ENCODE results near the gene PYGO2. TPM values are rescaled to one million over a fixed set of nuclear protein-coding genes. Genes with fewer than 3 reads are reported as not detected.

The PYGO2 gene
- polyA plus RNA-seq, 4 donors: 46.9 to 52.2 (median 50.7) TPM

DNA sequence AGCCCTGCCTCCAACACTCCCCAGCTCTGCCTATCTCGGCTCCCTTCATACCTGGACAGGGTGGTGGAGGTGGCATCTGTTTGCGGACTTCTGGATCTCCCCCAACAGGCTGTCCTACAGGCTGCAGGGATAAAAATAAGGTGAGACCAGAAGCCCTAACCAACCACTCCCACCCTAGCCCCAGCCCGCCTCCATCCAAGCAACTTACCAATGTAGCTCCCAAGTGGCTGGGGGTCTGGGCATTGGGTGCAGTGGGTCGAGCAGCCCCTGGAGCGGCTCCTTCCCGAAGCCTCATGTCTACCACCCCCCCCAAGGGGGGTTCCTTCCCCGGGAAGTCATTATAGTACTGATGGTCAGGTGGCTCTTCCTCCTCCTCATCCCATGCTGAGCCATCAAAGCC is 4.5 kb upstream of the PYGO2 start:
- no peak for DNase-seq (ENCODE audit: low read depth in 4 of 4, low spot score in 3 of 4)

DNA sequence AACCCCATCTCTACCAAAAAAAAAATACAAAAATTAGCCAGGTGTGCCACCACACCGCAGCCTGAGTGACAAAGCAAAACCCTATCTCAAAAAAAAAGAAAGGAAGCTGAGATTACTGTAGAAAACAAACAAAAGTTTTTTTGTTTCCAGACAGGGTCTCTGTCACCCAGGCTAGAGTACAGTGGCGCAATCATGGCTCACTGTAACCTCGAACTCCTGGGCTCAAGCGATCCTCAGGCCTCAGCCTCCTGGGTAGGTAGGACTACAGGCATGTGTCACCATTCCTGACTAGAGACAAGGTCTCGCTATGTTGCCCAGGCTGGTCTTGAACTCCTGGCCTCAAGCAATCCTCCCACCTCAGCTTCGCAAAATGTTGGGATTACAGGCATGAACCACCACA is 2.8 kb upstream of the PYGO2 start:
- DNase-seq (ENCODE audit: low read depth in 4 of 4, low spot score in 3 of 4): no peak

- DNase-seq (ENCODE audit: low read depth in 4 of 4, low spot score in 3 of 4): no peak
These were observed 2.1 kb upstream of the PYGO2 start for GRCh38 chr1:154963643-154964042.

DNA sequence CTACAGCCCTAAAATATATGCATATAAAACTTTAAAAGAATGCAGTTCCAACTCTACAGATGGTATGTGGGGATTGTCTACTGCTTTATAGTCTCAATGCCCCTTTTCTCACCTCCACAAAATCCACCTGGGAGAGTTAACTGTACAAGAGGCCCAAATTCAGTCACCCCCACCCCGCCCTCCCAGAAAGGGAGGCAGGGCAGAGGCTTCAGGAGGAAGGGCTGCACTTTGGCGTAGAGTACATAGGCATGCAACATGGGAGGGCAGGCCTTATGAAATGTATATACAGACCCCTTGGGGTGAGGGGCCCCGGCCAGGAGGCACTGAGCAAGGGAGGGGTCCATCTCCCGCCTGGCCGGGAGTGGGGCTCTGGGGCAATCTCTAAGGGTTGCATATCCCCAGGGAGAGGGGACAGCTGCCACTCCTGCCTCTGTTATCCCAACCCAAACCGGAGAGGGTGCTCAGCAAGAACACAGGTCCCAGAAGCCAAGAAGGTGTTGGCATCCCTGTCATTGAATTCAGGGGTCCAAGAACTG is 1.3 kb upstream of the PYGO2 start:
- DNase-seq (ENCODE audit: low read depth in 4 of 4, low spot score in 3 of 4): no peak

DNA sequence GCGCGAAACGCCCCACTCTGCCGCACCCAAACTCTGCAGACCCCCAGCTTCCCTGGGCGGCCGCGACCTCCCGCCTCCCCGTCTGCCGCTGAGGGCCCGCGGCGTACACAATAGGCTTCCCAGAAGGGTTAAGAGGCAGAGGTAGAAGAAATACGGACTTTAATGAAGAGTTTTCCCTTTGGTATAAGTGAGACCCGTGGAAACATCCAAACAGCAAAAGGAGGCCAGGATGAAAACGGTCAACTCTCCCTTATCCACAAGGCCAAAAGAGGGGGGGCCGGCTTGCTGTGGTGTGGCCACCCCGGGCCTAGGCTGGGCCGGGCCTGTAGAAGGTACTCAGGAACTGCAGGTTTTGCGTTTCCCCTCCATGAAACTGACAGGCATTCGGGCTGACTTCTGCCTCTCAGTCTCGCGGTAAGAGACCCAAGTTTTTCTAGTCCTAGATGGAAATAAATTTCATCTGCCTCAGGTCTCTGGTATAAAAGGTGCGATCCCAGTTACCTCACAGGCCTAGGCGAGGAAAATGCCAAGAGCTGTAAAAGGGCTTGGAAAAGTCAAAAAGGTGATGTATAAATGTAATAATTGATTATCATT is 671 bp upstream of the PYGO2 start:
- DNase-seq (ENCODE audit: low read depth in 4 of 4, low spot score in 3 of 4): no peak

DNA sequence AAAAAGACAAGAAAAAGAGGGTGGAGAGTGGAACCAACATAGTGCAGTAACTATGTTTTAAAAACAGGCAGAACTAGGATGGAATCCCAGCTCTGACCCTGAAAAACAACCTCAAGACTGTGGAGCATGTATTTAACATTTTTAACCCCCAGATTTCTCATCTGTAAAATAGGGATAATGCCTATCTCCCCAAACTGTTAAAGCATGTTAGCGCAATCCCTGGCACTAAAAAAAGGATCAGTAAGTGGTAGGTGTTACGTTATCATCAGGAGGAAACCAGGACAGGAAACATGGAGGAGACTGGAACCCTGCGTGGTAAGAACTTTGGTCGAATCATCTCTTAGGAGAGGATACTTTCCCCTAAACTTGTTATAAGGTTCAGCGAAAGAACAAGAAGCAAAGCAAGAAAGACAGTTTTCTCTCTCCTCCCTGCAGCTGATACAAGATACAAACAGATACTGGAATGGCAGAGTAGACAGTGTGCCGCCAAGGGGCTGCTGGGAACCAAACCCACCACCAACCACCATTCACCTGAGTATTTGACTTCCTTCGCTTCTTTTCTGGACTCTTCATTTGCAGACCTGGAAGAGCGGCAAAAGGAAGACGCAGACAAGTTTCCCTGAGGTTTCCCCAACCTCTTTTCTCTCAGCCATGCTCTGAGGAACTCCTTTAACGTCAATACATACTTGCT is 991 bp downstream of the PYGO2 start:
- no peak for DNase-seq (ENCODE audit: low read depth in 4 of 4, low spot score in 3 of 4)

- DNase-seq (ENCODE audit: low read depth in 4 of 4, low spot score in 3 of 4): no peak
These were observed 2.2 kb downstream of the PYGO2 start for GRCh38 chr1:154959426-154959780.

GRCh38 chr1:154958681-154959425 is 2.7 kb downstream of the PYGO2 start:
- DNase-seq (ENCODE audit: low read depth in 4 of 4, low spot score in 3 of 4): no peak

- DNase-seq (ENCODE audit: low read depth in 4 of 4, low spot score in 3 of 4): no peak
These were observed 3.5 kb downstream of the PYGO2 start for GRCh38 chr1:154958036-154958435.

DNA sequence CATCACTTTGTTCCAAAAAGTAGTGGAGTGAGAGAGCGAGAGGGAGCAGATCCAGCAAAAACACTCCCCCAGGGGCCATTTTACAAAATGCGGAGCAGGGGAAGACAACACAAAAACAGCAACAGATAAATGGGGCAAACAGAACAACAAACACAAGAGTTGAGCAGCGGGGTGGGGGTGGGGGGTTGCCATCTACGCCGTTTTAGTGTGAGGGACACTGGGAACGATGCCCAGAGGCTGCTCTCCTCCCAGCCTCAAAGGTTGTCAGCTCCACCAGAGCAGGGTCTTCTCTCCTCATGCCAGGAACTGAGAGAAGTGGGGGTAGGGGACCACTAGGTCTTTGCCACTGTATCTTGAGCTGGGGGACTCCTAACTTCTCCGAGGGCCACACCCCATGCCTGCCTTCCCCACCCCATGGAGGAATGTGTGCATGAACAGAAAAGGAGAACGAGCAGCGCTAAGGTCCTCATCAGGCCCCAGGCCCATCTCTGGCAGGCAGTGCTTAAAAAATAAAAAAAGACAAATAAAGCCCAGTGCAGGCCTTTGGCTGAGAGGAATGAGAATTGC is 4.4 kb downstream of the PYGO2 start:
- DNase-seq (ENCODE audit: low read depth in 4 of 4, low spot score in 3 of 4): no peak

GRCh38 chr1:154956544-154956941 is 5.0 kb downstream of the PYGO2 start:
- DNase-seq (ENCODE audit: low read depth in 4 of 4, low spot score in 3 of 4): no peak

GRCh38 chr1:154955718-154956543 is 5.7 kb downstream of the PYGO2 start, which contains the start of gene PBXIP1:
TSS of gene PBXIP1 (minus strand) at chr1:154956099. CDS start at chr1:154953721, 2,378 bp downstream.
- peak; percentile 87 to 94 (median 92) for DNase-seq (ENCODE audit: low read depth in 4 of 4, low spot score in 3 of 4)

DNA sequence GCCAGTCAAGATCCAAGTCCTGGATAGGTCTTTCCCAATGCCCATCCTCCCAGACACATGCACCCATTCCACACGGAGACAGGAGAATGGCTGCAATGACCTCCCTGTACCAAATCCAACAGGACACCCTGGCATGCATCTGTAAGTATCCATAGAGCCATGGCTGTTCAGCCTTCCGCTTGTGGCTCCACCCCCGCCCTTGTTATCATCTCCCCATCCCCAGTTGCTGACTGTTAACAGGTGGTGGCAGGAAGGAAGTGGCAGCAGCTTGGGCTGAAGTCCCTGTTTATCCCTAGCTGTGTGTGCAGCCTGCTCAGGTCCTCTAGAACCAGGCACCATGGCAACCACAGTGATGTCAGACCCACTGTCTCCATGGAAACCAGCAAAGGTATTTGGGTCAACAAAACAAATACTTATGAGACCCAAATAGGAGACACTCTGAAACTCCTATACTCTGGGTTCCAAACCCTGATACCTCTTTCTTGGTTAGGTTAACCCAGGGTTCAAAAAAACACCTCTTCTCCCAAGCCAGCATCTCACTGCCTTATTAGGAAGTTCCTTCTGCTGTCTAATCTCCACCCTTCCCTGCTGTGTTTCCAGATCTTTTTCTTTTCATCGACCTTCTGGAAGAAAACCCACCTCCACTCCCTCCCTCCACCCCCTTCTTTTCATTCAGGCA is 6.4 kb downstream of the PYGO2 start:
- DNase-seq (ENCODE audit: low read depth in 4 of 4, low spot score in 3 of 4): no peak

- no peak for DNase-seq (ENCODE audit: low read depth in 4 of 4, low spot score in 3 of 4)
These were observed 7.0 kb downstream of the PYGO2 start for GRCh38 chr1:154954541-154954940.

DNA sequence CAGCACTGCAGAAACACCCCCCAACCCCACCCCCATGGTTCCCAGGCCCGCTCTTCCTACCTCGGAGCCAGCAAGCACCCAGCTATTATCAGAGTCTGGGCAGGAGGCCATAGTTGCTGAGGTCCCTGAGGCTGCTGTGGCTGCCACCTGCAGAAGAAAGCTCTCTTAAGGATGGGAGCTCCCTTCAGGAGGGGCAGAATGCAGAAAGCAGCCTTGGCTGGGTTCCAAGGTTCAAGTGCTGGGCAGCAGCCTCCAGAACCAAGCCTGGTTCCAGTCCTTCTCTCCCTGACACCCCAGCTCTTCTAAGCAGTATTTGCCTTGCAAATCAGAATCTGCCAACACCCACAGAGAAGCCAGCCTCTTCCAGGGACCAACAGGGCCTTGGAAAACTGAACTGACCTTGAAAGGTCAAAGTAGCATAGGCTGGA is 8.0 kb downstream of the PYGO2 start:
- no peak for DNase-seq (ENCODE audit: low read depth in 4 of 4, low spot score in 3 of 4)

- no peak for DNase-seq (ENCODE audit: low read depth in 4 of 4, low spot score in 3 of 4)
These were observed 8.9 kb downstream of the PYGO2 start for GRCh38 chr1:154952664-154953063.

- DNase-seq (ENCODE audit: low read depth in 4 of 4, low spot score in 3 of 4): no peak
These were observed 9.5 kb downstream of the PYGO2 start for GRCh38 chr1:154951901-154952657.

DNA sequence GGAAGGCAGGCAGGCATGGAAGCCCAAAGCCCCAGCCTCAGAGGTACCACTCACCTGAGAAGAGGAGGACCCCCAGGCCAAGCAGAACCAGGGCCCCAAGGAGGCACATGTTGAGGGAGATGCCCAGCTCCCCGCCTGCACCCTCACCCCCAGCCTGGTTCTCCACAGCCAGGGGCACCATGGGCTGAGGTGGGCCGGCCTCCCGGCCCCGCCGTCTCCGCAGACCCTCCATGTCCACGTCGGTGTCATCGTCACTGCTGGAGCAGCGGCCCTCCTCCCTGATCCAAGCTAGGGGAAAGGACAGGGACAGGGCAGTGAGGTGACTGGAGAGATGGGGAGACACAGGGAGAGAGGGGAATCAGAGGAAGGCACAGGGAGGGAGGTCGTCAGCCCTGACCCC is 13.5 kb downstream of the PYGO2 start:
- no peak for DNase-seq (ENCODE audit: low read depth in 4 of 4, low spot score in 3 of 4)

All from right renal pelvis (tissue), 4 donors.